Measurements from ENCODE around the gene LSM10. TPM values are rescaled to one million over a fixed set of nuclear protein-coding genes. Genes with fewer than 3 reads are reported as not detected.

LSM10 gene
- total RNA-seq, 1 donor, result 6.2 TPM

DNA sequence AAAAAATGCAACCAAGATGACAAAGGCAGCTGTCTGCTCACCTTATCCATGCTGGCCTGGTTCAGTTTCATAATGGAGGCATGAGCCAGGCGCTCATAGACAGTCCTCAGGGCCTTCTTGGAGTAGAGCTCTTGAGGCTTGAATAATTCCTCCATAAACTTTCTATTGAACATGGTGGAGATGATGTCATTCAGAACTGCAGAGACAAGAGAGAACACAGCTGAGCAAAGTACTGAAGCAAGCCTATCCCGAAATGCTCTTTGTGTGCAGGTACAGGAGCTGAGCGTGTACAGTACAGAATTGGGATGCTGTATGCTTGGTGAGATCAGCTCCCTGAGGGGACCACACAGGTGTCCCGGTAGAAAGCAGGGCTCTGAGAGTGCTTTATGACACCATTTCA is 41.0 kb upstream of the LSM10 start:
- no peak overlapping the region for H3K4me2 ChIP-seq (ENCODE audit: insufficient read depth, low read length)
- peaks cover 8% of the 10 kb centered on the region for H3K36me3 ChIP-seq (ENCODE audit: insufficient read depth, low read length)
- TF ChIP-seq, protein P1, sequence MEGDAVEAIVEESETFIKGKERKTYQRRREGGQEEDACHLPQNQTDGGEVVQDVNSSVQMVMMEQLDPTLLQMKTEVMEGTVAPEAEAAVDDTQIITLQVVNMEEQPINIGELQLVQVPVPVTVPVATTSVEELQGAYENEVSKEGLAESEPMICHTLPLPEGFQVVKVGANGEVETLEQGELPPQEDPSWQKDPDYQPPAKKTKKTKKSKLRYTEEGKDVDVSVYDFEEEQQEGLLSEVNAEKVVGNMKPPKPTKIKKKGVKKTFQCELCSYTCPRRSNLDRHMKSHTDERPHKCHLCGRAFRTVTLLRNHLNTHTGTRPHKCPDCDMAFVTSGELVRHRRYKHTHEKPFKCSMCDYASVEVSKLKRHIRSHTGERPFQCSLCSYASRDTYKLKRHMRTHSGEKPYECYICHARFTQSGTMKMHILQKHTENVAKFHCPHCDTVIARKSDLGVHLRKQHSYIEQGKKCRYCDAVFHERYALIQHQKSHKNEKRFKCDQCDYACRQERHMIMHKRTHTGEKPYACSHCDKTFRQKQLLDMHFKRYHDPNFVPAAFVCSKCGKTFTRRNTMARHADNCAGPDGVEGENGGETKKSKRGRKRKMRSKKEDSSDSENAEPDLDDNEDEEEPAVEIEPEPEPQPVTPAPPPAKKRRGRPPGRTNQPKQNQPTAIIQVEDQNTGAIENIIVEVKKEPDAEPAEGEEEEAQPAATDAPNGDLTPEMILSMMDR (IDR thresholded peaks at IDR 0.05; ENCODE audit: extremely low read depth, low read depth, low read length), result no peak
- H3K27ac ChIP-seq (ENCODE audit: low read depth, low read length), result no peak overlapping the region
- peaks cover 3% of the 10 kb centered on the region for H4K20me1 ChIP-seq (ENCODE audit: insufficient read depth, low read length)
- H3K27me3 ChIP-seq (ENCODE audit: insufficient read depth, low read length), result no peaks in the 10 kb centered on the region
- no peaks in the 10 kb centered on the region for H3K4me1 ChIP-seq (ENCODE audit: insufficient read depth, low read length)
- H3K9me3 ChIP-seq (ENCODE audit: low read depth, low read length), result no peaks in the 10 kb centered on the region
- H3K79me2 ChIP-seq (ENCODE audit: insufficient read depth, low read length), result no peaks in the 10 kb centered on the region
- no peak overlapping the region for H2AFZ ChIP-seq (ENCODE audit: low read length)
- H3K4me3 ChIP-seq (ENCODE audit: insufficient read depth, low read length), result no peak overlapping the region
- DNase-seq (ENCODE audit: insufficient read length, low spot score, missing footprints), result no peak

DNA sequence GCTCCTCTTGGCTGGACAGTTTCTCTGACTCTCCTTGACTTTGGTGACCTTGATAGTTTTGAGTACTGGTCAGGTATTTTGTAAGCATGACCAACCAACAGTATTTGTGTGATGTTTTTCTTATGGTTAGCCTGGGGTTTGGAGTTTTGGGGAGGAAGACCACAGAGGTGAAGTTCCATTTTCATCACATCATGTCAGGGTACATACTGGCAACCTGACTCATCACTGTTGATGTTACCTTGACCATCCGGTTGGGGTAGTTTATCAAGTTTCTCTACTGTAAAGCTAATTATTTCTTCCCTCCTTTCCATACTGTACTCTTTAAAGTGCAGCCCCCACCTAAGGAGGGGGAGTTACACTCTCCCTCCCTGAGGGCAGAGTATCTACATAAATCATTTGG is 39.1 kb upstream of the LSM10 start:
- no peaks in the 10 kb centered on the region for H3K27me3 ChIP-seq (ENCODE audit: insufficient read depth, low read length)
- no peaks in the 10 kb centered on the region for H3K79me2 ChIP-seq (ENCODE audit: insufficient read depth, low read length)
- no peaks in the 10 kb centered on the region for H3K9me3 ChIP-seq (ENCODE audit: low read depth, low read length)
- no peak overlapping the region for H3K27ac ChIP-seq (ENCODE audit: low read depth, low read length)
- H2AFZ ChIP-seq (ENCODE audit: low read length), result no peak overlapping the region
- H3K4me1 ChIP-seq (ENCODE audit: insufficient read depth, low read length), result no peaks in the 10 kb centered on the region
- H3K4me2 ChIP-seq (ENCODE audit: insufficient read depth, low read length), result no peak overlapping the region
- peaks cover 5% of the 10 kb centered on the region for H3K36me3 ChIP-seq (ENCODE audit: insufficient read depth, low read length)
- TF ChIP-seq, protein P1 (IDR thresholded peaks at IDR 0.05; ENCODE audit: extremely low read depth, low read depth, low read length), result no peak
- DNase-seq (ENCODE audit: insufficient read length, low spot score, missing footprints), result no peak
- no peak overlapping the region for H3K4me3 ChIP-seq (ENCODE audit: insufficient read depth, low read length)
- H4K20me1 ChIP-seq (ENCODE audit: insufficient read depth, low read length), result peaks cover 3% of the 10 kb centered on the region

DNA sequence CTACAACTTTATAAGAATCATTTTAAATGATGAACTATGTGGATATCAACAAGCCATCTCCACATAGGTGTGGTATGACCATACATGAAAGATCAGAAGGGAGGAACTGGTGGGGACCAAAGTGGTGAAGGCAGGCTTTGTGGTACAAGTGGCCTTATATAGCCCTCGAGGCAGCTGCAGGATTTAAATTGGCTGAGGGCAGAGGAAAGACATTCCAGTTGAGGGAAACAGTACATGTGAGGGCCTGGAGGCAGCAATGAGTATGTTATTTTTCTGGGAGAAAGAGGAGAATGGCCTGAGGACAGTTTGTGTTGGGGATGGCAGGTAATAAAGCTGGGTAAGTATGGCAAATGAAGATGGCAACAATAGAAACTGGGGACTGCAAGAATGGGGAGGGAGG is 35.4 kb upstream of the LSM10 start:
- Histone ChIP-seq H3K4me2 (ENCODE audit: insufficient read depth, low read length) (no peak overlapping the region), H2AFZ (ENCODE audit: low read length) (no peak overlapping the region), H3K79me2 (ENCODE audit: insufficient read depth, low read length) (no peaks in the 10 kb centered on the region), H3K9me3 (ENCODE audit: low read depth, low read length) (no peaks in the 10 kb centered on the region), H3K27ac (ENCODE audit: low read depth, low read length) (no peak overlapping the region), H3K27me3 (ENCODE audit: insufficient read depth, low read length) (no peaks in the 10 kb centered on the region), H3K4me3 (ENCODE audit: insufficient read depth, low read length) (no peak overlapping the region), H3K4me1 (ENCODE audit: insufficient read depth, low read length) (no peaks in the 10 kb centered on the region), H3K36me3 (ENCODE audit: insufficient read depth, low read length) (peaks cover 11% of the 10 kb centered on the region), H4K20me1 (ENCODE audit: insufficient read depth, low read length) (no peaks in the 10 kb centered on the region)
- no peak for DNase-seq (ENCODE audit: insufficient read length, low spot score, missing footprints)
- TF ChIP-seq, protein P1 (IDR thresholded peaks at IDR 0.05; ENCODE audit: extremely low read depth, low read depth, low read length), result no peak

DNA sequence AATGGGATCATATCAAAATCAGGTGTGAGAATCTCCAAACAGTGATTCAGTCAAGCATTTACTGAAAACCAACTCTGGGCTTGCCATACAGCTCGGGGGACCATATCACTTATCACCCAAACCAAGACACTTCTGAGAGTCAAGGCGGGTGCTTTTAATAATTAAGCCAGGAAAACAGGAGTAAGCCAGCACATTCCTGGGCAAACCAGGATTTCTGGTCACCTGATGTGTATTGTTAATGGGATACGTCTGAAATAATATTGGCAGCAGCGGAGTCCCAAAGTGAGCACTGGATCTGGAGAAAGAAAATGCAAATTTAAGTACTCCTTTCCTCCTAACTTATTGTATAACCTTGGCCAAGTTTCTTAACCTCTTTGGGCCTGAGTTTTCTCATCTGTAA is 34.9 kb upstream of the LSM10 start:
- Histone ChIP-seq H3K79me2 (ENCODE audit: insufficient read depth, low read length) (no peaks in the 10 kb centered on the region), H4K20me1 (ENCODE audit: insufficient read depth, low read length) (no peaks in the 10 kb centered on the region), H3K9me3 (ENCODE audit: low read depth, low read length) (no peaks in the 10 kb centered on the region), H3K27me3 (ENCODE audit: insufficient read depth, low read length) (no peaks in the 10 kb centered on the region), H3K27ac (ENCODE audit: low read depth, low read length) (no peak overlapping the region), H3K4me1 (ENCODE audit: insufficient read depth, low read length) (no peaks in the 10 kb centered on the region), H3K4me3 (ENCODE audit: insufficient read depth, low read length) (no peak overlapping the region), H3K4me2 (ENCODE audit: insufficient read depth, low read length) (no peak overlapping the region), H3K36me3 (ENCODE audit: insufficient read depth, low read length) (peaks cover 11% of the 10 kb centered on the region), H2AFZ (ENCODE audit: low read length) (no peak overlapping the region)
- TF ChIP-seq, protein P1 (IDR thresholded peaks at IDR 0.05; ENCODE audit: extremely low read depth, low read depth, low read length), result no peak
- DNase-seq (ENCODE audit: insufficient read length, low spot score, missing footprints), result no peak

Data from osteoblast (primary cell).